Tibial artery (tissue), 4 donors: ENCODE measurements around the gene ZBTB7C.

Experiments
- DNase-seq, 2 donors: peaks; one replicate each; pipeline ENCODE4 v3.0.0-alpha.2; 2019
- H3K27ac ChIP-seq, 2 donors: fragments of 200-600 bp; sonication (generic) in 1 of 2; 1 replicate in 1 of 2; 2 replicates in 1 of 2; pipeline ENCODE4 v1.5.1; 2018 to 2019; ENCODE audit warnings: mild to moderate bottlenecking in 1 of 2
- H3K27me3 ChIP-seq, 2 donors: fragments of 200-600 bp; sonication (generic) in 1 of 2; one replicate each; pipeline versions ENCODE4 v1.5.1 to v1.6.0; 2016 to 2019
- H3K36me3 ChIP-seq, 3 donors: fragments of 200-600 bp; sonication (generic) in 2 of 3; one replicate each; pipeline ENCODE4 v1.5.1; 2016 to 2019; ENCODE audit warnings: mild to moderate bottlenecking in 2 of 3
- H3K4me1 ChIP-seq, 4 donors: fragments of 200-600 bp; sonication (generic) in 2 of 4; 1 replicate in 3 of 4; 2 replicates in 1 of 4; pipeline ENCODE4 v1.5.1; 2016 to 2019
- H3K4me3 ChIP-seq, 2 donors: fragments of 200-600 bp; sonication (generic) in 1 of 2; 1 replicate in 1 of 2; 2 replicates in 1 of 2; pipeline ENCODE4 v1.5.1; 2018 to 2019; ENCODE audit warnings: mild to moderate bottlenecking in 2 of 2
- H3K9me3 ChIP-seq, 3 donors: fragments of 200-600 bp; sonication (generic) in 1 of 3; one replicate each; pipeline ENCODE4 v1.5.1; 2016 to 2019
- intact Hi-C: fragments of 100-400 bp; cut with DNase I; formaldehyde crosslinking; loops from one replicate; pipeline ENCODE4 v1.15.0; 2023; ENCODE audit warnings: low total_unique reads
- TF ChIP-seq, protein P1 (sequence below), 2 experiments: fragments of 200-600 bp in 1 of 2; fragments of 450-650 bp in 1 of 2; IDR thresholded peaks; one replicate each; pipeline ENCODE4 v1.5.1; 2017 to 2019; ENCODE audit warnings: antibody characterized with exemption in 2 of 2, mild to moderate bottlenecking in 1 of 2, moderate library complexity in 1 of 2

Gene ZBTB7C

DNA sequence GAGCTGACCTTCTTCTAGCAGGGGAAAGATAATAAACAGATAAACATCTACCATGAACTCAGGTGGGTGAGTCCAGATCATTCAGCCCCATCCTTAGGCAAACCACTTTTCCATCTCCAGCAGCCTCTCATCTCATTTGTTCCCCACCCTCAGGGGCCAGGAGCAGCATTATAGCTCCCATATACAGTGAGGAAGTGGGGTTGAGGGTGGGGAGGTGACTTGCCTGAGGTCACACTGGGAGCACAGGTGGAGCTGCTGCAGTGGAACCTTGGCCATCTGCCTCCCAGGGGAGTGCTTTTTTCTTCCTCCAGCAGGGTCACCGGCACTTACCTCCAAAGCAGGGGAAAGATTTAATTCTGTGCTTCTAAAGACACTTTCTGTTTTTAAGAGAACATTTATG lies 266.2 kb downstream of the ZBTB7C start:
- TF ChIP-seq, protein P1, sequence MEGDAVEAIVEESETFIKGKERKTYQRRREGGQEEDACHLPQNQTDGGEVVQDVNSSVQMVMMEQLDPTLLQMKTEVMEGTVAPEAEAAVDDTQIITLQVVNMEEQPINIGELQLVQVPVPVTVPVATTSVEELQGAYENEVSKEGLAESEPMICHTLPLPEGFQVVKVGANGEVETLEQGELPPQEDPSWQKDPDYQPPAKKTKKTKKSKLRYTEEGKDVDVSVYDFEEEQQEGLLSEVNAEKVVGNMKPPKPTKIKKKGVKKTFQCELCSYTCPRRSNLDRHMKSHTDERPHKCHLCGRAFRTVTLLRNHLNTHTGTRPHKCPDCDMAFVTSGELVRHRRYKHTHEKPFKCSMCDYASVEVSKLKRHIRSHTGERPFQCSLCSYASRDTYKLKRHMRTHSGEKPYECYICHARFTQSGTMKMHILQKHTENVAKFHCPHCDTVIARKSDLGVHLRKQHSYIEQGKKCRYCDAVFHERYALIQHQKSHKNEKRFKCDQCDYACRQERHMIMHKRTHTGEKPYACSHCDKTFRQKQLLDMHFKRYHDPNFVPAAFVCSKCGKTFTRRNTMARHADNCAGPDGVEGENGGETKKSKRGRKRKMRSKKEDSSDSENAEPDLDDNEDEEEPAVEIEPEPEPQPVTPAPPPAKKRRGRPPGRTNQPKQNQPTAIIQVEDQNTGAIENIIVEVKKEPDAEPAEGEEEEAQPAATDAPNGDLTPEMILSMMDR (IDR thresholded peaks at IDR 0.05): no peak

DNA sequence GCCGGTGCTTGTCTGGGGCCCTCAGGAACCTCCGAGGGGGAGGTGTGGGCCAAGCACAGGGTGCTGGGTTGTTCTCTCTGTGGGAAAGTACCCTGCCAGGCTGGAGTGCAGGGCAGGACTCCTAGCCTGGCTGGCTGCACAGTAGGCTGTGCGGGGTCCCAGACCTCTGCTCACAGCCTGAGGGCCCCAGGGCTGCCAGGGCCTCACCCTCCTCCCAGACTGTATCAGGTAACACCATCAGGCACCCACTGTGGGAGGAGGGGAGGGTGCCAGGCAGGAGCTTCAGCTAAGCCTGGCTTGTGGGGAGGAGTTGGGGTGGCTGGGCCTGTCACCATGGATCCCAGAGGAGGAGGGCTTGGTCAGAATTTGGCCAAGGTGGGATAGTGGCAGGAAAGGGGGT lies 266.8 kb downstream of the ZBTB7C start:
- no peaks in the 10 kb centered on the region for H3K36me3 ChIP-seq
- no peaks in the 10 kb centered on the region for H3K27me3 ChIP-seq
- peaks cover 0 to 27% (median 15%) of the 10 kb centered on the region in 4 donors for H3K4me1 ChIP-seq
- no peaks in the 10 kb centered on the region for H3K9me3 ChIP-seq
- no peak for DNase-seq
- no peak overlapping the region for H3K27ac ChIP-seq
- H3K4me3 ChIP-seq: no peak overlapping the region
- intact Hi-C loops: no loop called here
- TF ChIP-seq, protein P1 (IDR thresholded peaks at IDR 0.05): no peak

More for the DNA sequence above, 266.2 kb downstream of the ZBTB7C start:
- H3K9me3 ChIP-seq: no peaks in the 10 kb centered on the region
- peaks cover 0 to 23% (median 14%) of the 10 kb centered on the region in 4 donors for H3K4me1 ChIP-seq
- no peaks in the 10 kb centered on the region for H3K27me3 ChIP-seq
- no peaks in the 10 kb centered on the region for H3K36me3 ChIP-seq
- no peak overlapping the region for H3K27ac ChIP-seq
- intact Hi-C loops: no loop called here
- no peak overlapping the region for H3K4me3 ChIP-seq
- no peak for DNase-seq

DNA sequence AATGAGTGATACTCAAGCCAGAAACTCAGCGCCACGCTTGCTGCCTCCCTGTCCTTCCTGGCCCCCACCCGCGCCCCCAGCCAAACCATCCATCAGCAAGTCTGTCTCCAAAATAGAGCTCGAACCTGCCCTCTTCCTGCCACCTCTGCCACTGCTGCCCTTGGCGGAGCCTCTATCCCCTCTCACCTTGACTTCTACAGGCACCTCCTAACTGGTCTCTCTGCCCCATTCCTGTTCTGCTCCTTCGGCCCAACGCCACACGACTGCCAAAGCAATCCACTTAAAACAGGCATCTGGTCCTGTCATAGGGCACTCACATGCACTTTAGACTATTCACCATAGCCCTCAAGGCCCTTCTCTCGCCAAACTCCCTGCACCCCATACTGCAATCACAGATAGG lies 268.5 kb downstream of the ZBTB7C start:
- H3K36me3 ChIP-seq: no peaks in the 10 kb centered on the region
- TF ChIP-seq, protein P1 (IDR thresholded peaks at IDR 0.05): no peak
- H3K27ac ChIP-seq: no peak overlapping the region
- intact Hi-C loops: no loop called here
- no peak for DNase-seq
- peaks cover 0 to 7% of the 10 kb centered on the region in 2 donors for H3K27me3 ChIP-seq
- H3K9me3 ChIP-seq: no peaks in the 10 kb centered on the region
- H3K4me3 ChIP-seq: no peak overlapping the region
- peaks cover 0 to 43% (median 30%) of the 10 kb centered on the region in 4 donors for H3K4me1 ChIP-seq

DNA sequence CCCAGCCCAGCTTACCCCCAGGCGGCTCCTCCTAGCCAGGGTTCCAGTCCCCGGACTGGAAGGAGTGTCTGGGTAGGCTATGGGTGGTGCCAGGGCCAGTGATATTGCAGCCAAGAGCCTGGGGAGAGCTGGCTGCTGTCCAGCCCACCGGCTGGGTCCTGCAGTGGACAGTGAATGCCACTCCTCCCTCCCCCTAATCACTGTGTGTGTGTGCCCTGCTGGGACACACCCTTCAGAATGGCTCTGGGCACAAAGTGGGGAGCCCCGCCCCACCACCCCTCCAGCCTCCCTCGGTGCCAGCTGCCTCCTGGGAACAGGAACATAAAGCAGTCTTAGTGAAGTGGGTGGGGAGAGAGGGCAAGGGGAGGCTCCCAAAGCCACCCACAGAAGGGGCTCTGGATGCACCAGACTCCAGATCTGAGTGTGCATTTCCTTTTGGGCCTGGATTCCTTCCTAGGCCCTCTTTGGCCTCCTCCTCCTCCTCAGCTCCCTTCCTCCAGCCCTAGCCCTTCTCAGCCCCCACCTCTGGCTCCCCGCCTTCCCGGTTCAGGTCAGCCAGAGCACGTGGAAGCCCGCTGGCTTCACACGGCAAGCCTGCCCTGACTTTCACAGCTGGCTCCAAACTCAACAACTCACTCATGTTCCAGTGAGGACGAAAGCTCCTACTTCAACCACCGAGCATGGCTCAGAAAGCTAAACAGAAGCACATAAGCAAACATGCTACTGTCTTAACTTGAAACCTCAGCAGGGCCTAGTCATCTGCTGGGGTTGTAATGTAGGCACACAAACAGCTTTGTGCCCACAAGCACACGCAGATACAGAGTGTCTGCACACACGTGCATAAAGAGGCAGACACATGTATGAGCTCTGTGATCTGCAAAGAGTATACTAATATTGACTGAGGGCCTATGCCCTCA lies 269.5 kb downstream of the ZBTB7C start:
- H3K9me3 ChIP-seq: no peaks in the 10 kb centered on the region
- H3K4me3 ChIP-seq: no peak overlapping the region
- peaks cover 0 to 11% of the 10 kb centered on the region in 2 donors for H3K27me3 ChIP-seq
- no peak overlapping the region for H3K27ac ChIP-seq
- TF ChIP-seq, protein P1 (IDR thresholded peaks at IDR 0.05): no peak
- H3K4me1 ChIP-seq: peaks cover 0 to 48% (median 35%) of the 10 kb centered on the region in 4 donors
- intact Hi-C loops: no loop called here
- H3K36me3 ChIP-seq: no peaks in the 10 kb centered on the region
- DNase-seq: no peak

DNA sequence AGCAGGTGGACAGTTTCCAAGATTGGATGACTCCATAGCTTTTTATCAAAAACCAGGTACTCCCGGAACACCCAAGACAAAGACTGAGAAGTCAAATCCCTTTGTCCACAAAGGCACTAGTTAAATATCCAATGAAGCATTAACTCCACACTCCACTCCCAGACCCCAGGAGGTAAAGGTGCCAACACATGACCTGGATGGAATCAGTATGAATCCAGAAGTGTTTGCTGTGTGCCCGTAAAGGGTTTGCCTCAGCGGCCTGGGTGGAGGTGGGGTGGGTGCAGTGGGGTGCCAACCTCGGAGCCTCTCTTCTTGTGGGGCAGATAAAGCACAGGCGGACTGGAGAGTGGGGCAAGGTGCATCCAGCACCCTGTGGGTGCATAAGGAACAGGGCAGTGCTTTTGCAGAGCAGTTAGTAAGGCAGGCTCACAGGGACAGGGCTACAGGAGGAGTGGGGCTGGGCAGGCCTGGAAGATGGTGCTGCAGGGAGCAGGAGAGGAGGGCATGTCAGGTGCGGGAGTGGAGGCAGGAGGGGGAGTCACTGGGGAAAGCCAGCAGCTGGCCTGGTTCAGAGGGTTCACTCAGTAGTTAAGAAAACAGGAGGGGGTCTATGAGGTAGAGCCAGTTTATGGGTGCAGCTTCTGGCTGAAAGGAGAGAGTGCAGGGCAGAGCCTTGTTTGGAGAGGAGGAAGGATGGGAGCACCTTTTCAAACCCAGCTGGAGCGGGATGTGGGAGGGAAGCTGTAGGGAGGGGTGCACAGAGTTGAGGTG lies 270.3 kb downstream of the ZBTB7C start:
- TF ChIP-seq, protein P1 (IDR thresholded peaks at IDR 0.05): no peak
- Histone ChIP-seq H3K27me3 (peaks cover 0 to 11% of the 10 kb centered on the region in 2 donors), H3K9me3 (no peaks in the 10 kb centered on the region), H3K36me3 (no peaks in the 10 kb centered on the region), H3K27ac (no peak overlapping the region), H3K4me1 (peaks cover 0 to 53% (median 36%) of the 10 kb centered on the region in 4 donors), H3K4me3 (no peak overlapping the region)
- no peak for DNase-seq
- intact Hi-C loops: no loop called here
